HuH-7 (cell line): ENCODE results near the gene PPP1R10.
A peak's percentile ranks its signal among the peaks of the same experiment; 100 is the strongest.
"Not testable (repeated sequence)": the region's sequence is repeated elsewhere in the genome, so short reads cannot be mapped to it uniquely, and the experiment has no call there.

Source experiments
- DNase-seq: peaks from one replicate; pipeline ENCODE4 v3.0.0; 2011; ENCODE audit warnings: low spot score

Gene PPP1R10

GRCh38 chr6:30616811-30617564 lies at the start of gene PPP1R10:
TSS of gene PPP1R10 (minus strand) at chr6:30617243. CDS start at chr6:30609944, 7,299 bp downstream.
- DNase-seq = peak; percentile 65

- DNase-seq = not testable (repeated sequence)
Observed at GRCh38 chr6:30666300-30666699, 49.3 kb upstream of the PPP1R10 start.

GRCh38 chr6:30664994-30665767 lies 48.1 kb upstream of the PPP1R10 start:
- no peak for DNase-seq

- not testable (repeated sequence) for DNase-seq
Observed at GRCh38 chr6:30657922-30658321, 40.9 kb upstream of the PPP1R10 start.

GRCh38 chr6:30657454-30657853 lies 40.4 kb upstream of the PPP1R10 start:
- no peak for DNase-seq

- no peak for DNase-seq
Observed at GRCh38 chr6:30656513-30656912, 39.5 kb upstream of the PPP1R10 start.

- DNase-seq = no peak
Observed at GRCh38 chr6:30655743-30656094, 38.7 kb upstream of the PPP1R10 start.

GRCh38 chr6:30654798-30655742 lies 38.0 kb upstream of the PPP1R10 start:
- no peak for DNase-seq

GRCh38 chr6:30651143-30651542 lies 34.1 kb upstream of the PPP1R10 start:
- DNase-seq = no peak

- peak; percentile 78 for DNase-seq
Observed at GRCh38 chr6:30647242-30648116, 30.4 kb upstream of the PPP1R10 start.

- DNase-seq = peak; percentile 89
Observed at GRCh38 chr6:30646450-30647241, 29.6 kb upstream of the PPP1R10 start, which contains the start of gene C6orf136. TSS of gene C6orf136 (plus strand) at chr6:30647133. CDS start at chr6:30647232, 99 bp downstream.

- no peak for DNase-seq
Observed at GRCh38 chr6:30645989-30646388, 28.9 kb upstream of the PPP1R10 start.

GRCh38 chr6:30644769-30645168 lies 27.7 kb upstream of the PPP1R10 start:
- no peak for DNase-seq

GRCh38 chr6:30643656-30644055 lies 26.6 kb upstream of the PPP1R10 start:
- no peak for DNase-seq

GRCh38 chr6:30641048-30641447 lies 24.0 kb upstream of the PPP1R10 start:
- no peak for DNase-seq

GRCh38 chr6:30640481-30640880 lies 23.4 kb upstream of the PPP1R10 start:
- DNase-seq = no peak

- DNase-seq = no peak
Observed at GRCh38 chr6:30635834-30636233, 18.8 kb upstream of the PPP1R10 start.

GRCh38 chr6:30626484-30627366 lies 9.7 kb upstream of the PPP1R10 start, which contains the start of gene ATAT1:
TSS of gene ATAT1 (plus strand) at chr6:30626874.
- DNase-seq = no peak

- no peak for DNase-seq
Observed at GRCh38 chr6:30625511-30625910, 8.5 kb upstream of the PPP1R10 start.
